SH-SY5Y (cell line): ENCODE results near the gene ADCYAP1R1.

Source experiments
- GATA2 ChIP-seq: IDR thresholded peaks from 2 replicates; pipeline ENCODE4 v1.6.1; 2011; ENCODE audit warnings: mild to moderate bottlenecking, low read depth, low read length
- GATA3 ChIP-seq: IDR thresholded peaks from 2 replicates; pipeline ENCODE4 v1.6.1; 2011; ENCODE audit warnings: low read depth, mild to moderate bottlenecking, low read length, moderate library complexity

DNA sequence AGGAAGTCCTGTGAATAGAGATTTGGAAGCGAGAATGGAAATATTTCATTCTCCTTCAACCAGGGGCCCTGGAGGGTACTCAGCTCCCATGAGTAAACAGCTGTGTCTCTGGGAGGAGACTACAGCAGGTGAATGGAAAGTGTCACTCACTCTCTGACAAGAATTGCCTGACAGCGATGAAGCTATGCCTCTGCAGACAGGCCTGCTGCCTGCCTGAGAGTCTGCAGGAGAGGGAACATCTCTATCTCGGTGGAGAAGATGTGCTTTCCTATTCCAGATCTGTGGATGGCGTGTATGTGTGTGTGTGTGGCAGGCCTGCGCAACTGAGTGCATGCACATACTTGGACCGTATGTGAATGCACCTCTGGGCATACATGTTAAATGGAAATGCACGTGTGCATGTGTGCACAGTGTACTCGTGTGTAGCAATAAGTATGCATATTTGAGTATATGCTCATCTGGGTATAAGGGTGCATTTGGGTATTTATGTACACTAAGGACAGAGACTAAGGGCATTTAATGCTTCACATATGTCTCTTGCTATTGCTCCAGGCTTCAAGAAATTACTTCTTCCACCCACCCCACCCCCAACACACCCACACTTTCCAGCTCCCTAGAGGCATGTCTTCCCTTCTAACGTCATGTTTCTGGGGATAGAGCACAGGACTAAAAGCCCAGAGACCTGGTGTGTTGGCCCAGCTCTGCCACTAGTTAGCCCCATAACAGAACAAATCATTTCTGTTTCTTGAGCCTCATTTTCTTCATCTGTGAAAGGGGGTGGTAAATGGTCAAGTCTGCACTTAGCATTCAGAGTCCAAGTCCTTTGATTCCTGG, 4.6 kb upstream of the ADCYAP1R1 start:
- TF ChIP-seq GATA2: no peak; the same call in 1 of the 2 replicates
- TF ChIP-seq GATA3: no peak
